SW480 (cell line): ENCODE results near the gene KRTAP1-1.
"Not testable (repeated sequence)": the region's sequence is repeated elsewhere in the genome, so short reads cannot be mapped to it uniquely, and the experiment has no call there.

Experiments used
- DNase-seq: peaks from one replicate; pipeline ENCODE4 v3.0.0-alpha.2; 2016; ENCODE audit warnings: low spot score

Gene KRTAP1-1

DNA sequence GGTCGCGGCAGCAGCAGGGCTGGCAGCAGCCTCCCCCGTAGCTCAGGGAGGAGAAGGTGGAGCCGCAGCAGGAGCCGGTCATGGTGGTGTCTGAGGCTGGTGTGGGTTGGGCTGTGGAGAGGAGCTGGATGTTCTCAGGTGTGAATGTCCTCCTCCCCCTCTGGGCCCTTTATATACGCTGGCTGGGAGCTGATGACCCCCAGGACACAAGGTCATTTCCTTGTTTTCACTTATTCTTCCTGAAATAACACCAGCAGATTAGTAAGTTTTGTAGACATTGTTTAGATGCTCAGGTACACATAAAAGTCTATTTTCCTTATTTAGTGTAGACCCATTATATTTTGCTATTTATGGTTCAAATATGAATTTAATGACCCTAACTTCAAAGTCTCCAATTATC is 13.9 kb upstream of the KRTAP1-1 start, which contains the start of gene KRTAP2-2:
KRTAP2-2 (minus strand) TSS at position 101 of the 400 bp plus-strand sequence; CDS start at position 82, 19 bp downstream.
- not testable (repeated sequence) for DNase-seq

DNA sequence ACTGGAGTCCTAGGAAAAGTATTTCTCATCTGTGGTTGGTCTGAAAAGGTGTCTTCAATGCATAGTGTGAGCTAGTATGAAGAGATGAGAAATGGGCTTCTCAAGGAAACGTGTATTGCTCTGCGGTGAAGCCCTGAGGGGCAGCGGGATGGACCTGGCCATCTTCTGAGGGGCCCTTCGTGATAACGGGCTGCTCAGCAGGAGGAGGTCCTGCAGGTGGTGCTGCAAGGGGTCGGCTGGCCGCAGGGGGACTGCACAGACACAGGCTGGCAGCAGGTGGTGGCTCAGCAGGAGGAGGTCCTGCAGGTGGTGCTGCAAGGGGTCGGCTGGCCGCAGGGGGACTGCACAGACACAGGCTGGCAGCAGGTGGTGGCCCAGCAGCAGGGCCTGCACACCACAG is 13.3 kb upstream of the KRTAP1-1 start:
- not testable (repeated sequence) for DNase-seq

DNA sequence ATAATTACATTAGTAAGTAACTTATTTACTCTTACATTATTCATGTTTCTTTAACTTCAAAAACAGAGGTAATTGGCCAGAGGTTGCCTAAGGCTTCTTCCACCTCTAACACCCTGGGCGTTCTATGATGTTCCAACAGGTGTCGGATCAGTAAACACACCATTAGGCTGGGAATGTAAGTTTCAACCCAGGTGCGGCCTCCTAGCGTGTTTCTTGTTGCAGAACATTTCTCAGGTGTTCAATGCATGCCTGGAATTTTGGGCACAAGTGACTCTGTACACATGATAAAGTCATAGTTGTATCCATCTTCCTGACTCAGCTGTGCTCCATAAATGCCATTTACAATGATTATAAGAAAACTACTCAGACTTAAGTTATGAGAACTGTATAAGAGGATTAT is 12.8 kb upstream of the KRTAP1-1 start:
- DNase-seq = no peak

DNA sequence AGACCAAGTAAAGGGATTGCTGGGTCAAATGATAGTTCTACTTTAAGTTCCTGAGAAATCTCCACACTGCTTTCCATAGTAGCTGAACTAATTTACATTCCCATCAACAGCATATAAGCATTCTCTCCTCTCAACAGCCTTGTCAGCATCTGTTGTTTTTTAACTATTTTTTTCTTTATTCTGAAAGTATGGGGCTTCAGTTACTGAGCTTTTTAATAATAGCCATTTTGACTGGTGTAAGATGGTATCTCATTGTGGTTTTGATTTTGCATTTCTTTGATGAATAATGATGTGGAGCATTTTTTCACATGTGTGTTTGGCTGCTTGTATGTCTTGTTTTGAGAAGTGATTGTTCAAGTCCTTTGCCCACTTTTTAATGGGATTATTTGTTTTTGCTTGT is 11.3 kb upstream of the KRTAP1-1 start:
- no peak for DNase-seq

DNA sequence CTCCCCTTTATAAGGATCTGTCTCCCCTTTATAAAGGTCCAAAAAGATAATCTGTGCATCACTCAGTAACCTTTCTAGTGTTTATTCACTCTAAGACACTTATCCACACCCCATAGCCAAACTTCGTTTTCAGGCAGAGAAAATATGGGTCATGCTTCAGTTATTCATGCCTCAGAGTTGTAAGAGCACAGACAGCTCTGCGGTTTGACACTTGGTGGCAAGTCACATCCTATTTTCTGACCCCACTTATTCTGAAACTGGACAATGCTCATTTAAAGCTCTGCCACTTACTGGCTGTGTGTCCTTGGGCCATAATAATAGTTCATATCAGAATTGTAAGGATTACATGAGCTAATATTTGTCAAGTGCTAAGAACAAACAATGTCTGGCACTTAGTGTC is 7.9 kb upstream of the KRTAP1-1 start:
- DNase-seq = no peak

DNA sequence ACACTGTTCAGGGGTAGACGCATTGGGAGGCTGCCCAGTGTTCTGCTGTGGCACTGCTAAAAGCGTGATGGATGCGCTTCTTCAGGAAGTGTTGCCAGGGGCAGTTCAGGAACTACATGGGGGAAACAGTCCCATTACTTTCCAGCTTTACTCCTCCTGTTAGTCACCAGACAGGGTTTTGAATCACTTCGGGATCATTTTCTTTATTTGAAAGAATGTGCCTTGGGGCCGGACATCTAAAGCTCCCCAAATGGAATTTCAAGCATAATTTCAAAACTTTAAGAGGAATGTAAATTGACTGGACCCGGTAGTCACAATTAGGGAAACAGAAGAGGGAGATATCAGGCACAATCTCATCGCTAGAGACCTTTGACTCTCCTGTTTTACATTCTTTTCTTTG is 7.2 kb upstream of the KRTAP1-1 start:
- DNase-seq = no peak

DNA sequence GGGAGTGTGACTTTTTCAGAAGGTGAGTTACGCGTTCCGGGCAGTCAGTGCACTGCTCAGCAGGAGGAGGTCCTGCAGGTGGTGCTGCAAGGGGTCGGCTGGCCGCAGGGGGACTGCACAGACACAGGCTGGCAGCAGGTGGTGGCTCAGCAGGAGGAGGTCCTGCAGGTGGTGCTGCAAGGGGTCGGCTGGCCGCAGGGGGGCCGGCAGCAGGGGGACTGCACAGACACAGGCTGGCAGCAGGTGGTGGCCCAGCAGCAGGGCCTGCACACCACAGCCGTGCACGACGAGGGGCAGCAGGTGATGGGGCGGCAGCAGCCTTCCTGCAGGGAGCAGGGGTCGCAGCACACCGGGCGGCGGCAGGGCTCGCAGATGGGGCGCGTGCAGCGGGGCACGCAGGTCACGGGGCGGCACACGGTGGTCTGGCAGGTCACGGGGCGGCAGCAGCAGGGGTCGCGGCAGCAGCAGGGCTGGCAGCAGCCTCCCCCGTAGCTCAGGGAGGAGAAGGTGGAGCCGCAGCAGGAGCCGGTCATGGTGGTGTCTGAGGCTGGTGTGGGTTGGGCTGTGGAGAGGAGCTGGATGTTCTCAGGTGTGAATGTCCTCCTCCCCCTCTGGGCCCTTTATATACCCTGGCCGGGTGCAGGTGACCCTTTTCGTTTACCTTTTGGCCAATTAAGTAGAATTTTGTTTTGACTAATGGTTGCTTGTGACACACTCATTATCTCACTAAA is 5.7 kb upstream of the KRTAP1-1 start, which contains the start of gene KRTAP2-1:
KRTAP2-1 (minus strand) TSS at position 582 of the 731 bp plus-strand sequence; CDS start at position 533, 49 bp downstream.
- DNase-seq = not testable (repeated sequence)

DNA sequence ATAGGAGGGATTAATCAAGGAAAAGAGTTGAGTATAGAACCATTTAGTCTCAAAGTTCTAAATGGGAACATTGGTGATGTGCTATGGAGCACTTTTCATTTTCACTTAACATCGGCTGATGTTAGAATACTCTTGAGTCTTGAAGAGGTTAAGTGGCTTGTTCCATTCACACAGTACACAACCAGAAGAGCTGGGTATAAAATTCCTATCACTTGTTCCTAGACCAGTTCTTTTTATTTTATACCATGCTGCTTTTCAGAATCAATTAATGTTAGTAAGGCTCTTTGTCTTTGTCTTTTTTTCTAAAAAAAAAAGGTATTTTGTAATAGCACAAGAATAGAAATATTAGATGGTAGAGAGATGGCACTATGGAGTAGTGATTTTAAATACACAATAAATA is 1.7 kb upstream of the KRTAP1-1 start:
- no peak for DNase-seq

DNA sequence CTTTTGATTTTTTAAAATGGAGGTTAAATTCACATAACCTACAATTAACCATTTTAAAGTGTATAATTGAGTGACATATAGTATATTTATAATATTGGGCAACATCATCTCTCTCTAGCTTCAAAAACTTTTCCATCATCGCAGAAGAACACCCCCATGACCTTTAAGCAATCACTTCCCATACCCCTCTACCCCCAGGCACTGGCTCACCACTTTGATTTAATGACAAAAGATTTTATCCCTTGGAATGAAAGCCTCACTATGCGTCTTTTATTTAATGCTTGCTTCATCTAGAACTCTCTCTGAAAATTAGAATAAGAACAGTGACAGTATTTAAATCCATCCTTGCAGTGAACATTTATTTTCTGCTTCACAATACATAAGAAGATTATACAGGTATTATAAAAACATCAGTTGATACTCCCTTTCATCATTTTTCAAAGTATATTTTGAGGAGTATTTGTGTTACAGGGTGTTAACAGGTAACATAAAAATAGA is 3.3 kb downstream of the KRTAP1-1 start:
- no peak for DNase-seq

DNA sequence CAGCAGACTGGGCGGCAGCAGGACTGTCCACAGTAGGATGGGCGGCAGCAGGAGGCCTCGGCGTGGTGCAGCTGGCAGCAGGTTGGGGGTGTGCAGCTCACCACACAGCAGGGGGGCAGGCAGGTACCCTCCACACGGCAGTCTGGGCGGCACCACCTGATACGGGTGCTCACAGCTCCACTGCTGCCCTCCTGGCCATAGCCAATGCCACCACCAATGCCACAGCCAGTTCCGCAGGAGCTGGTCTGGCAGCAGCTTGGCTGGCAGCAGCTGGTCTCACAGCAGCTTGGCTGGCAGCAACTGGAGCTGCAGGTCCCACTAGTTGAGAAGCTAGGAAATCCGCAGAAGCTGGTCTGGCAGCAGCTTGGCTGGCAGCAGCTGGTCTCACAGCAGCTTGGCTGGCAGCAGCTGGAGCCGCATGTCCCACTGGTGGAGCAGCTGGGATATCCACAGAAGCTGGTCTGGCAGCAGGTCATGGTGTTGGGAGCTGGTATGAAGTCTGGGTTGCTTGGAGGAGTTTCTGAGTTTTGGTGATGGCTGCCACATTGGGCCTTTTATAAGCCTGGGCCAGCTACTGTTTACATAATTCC is 6.8 kb downstream of the KRTAP1-1 start, which contains the start of gene KRTAP1-3:
KRTAP1-3 (minus strand) TSS at position 529 of the 590 bp plus-strand sequence; CDS start at position 476, 53 bp downstream.
- DNase-seq = not testable (repeated sequence)

DNA sequence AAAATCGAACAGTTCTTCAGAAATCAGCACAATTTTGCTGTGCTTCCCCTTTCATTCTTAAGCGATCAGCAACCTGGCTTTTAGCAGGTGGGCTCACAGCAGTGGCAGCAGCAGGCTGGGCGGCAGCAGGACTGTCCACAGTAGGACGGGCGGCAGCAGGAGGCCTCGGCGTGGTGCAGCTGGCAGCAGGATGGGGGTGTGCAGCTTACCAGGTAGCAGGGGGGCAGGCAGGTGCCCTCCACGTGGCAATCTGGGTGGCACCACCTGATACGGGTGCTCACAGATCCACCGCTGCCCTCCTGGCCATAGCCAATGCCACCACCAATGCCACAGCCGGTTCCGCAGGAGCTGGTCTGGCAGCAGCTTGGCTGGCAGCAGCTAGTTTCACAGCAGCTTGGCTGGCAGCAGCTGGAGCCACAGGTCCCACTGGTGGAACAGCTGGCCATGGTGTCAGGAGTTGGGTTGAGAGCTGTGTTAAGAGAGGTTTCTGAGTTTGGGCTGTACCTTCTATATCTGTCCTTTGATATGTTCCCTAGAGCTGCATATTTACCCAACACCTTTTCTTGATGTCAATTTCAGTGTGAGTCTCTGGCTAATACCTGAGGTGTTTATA is 11.5 kb downstream of the KRTAP1-1 start, which contains the start of gene KRTAP1-4:
KRTAP1-4 (minus strand) TSS at position 563 of the 613 bp plus-strand sequence; CDS start at position 446, 117 bp downstream.
- no peak for DNase-seq

DNA sequence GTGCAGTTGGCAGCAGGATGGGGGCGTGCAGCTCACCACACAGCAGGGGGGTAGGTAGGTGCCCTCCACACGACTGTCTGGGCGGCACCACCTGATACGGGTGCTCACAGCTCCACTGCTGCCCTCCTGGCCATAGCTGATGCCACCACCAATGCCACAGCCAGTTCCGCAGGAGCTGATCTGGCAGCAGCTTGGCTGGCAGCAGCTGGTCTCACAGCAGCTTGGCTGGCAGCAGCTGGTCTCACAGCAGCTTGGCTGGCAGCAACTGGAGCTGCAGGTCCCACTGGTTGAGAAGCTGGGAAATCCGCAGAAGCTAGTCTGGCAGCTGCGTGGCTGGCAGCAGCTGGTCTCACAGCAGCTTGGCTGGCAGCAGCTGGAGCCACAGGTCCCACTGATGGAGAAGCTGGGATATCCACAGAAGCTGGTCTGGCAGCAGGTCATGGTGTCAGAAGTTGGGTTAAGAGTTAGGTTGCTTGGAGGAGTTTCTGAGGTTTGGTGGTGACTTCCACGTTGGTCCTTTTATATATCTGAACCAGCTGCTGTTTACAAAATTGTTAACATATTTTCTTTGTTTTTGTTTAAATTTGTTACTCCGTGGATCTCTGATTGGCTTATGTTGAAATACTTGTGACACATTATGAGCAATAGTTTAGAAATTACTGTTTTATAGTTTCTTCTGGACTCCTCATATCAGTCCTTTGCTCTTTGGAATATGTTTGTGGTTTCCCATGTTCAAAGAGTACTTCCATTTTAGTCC is 14.4 kb downstream of the KRTAP1-1 start, which contains the start of gene KRTAP1-5:
KRTAP1-5 (minus strand) TSS at position 494 of the 757 bp plus-strand sequence; CDS start at position 441, 53 bp downstream.
- DNase-seq = no peak

DNA sequence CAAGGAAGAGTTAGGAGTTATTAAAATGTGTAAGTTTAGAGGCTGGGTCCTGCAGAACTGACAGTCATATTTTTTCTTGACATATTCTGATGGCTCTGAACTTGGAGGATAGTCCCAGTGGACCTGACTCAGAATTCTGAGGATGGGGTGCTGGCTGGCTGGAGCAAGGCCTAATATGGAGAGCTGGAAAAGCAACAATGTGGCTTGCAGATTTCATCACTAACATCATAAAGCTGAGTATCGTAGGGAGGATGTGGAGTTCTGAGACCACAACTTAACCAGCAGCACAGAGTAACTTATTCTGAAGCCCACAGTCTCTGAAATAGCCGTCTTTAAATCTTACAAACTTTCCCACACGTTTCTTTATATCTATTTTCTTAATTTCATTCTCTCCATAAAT is 16.6 kb downstream of the KRTAP1-1 start:
- no peak for DNase-seq

DNA sequence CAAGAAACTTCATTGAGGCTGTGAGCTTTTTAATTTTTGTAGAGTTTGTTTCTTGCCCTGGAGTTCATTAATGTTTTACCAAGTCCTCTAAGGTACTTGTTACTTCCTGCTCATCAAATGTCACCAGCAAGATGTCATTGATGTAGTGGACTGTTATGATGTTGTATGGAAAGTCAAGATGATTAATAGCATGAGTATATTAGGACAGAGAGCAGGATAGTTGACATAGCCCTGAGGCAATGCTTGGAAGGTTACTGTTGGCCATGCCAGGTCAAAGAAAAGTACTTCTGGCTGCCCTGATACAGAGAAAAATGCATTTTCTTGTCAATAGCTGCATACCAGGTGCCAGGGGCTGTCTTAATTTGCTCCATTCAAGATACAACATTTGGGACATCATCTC is 20.9 kb downstream of the KRTAP1-1 start:
- DNase-seq = no peak

DNA sequence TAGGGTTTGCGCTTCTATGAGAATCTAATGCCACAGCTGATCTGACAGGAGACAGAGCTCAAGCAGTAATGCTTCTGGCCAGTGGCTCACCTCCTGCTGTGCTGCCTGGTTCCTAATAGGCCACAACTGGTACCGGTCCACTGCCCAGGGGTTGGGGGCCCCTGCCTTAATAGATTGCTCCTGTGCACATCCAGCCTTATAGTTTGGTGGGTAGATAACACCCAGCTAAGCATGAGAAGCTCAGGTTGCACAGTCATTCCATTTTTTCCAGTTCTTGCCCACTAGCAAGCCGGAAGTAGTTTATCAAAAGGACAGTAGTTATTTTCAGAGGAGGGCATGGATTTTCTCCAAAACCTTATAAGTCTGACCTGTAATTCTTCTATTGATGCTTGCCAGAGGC is 21.8 kb downstream of the KRTAP1-1 start:
- no peak for DNase-seq

DNA sequence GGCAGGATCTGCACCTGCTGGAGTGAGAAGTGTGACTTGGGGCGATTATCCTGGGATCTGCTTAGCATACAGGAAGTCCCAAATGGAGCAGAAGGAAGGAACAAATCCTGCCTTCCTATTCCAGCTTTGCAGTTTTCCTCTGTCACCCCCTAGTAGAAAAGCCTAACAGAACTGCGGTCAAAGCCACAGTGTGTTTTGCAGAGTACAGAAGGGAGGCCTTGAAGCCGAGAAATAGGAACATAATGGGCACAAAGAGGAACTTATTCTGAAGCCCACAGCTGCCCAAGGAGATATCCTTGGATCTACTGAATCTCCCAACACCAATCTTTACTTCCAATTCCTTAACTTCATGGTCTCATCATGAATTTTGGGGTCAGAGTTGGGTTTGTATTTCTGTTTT is 22.7 kb downstream of the KRTAP1-1 start:
- DNase-seq = no peak

DNA sequence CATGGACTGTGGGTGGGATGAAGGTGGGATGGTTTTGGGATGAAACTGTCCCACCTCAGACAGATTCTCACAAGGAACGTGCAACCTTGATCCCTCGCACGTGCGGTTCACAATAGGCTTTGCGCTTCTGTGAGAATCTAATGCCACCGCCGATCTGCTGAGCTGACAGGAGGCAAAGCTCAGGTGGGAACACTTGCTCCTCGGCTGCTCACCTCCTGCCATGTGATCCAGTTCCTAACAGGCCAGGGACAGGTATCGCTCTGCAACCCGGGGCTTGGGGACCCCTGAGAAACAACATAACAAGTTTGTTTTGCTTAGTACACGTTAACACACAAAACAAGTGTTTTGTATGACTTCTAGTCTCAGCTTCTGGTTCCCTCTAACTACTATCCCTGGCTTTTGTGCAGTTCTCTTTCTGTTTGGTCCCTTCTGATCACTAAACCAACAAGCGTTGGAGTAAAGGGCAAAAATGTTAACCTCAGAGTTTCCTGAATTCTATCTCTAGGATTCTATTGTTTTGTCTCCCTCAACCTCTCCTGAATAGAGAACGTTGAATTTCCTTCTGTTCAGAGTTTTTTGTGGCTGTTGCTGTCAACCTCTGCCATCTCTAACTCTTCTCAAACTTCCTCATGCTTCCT is 24.6 kb downstream of the KRTAP1-1 start:
- no peak for DNase-seq

DNA sequence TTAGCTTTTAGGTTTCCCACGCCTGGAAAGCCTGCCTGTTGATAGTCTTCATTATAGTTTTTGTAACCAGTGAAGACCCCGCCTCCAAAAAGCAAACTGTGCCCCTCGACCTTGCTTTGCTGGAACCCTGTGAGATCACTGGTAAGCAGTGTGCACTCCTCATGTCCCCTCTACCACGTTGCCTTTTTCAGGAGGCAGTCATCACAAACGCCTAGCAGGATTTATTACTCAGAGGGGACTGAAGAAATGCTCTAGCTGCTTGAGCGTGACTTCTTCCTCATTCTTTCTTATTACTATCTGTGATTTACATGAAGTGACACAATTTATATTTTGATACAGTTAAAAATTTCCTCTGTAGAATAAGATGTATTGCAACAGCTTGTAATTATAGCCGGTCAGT is 25.8 kb downstream of the KRTAP1-1 start:
- no peak for DNase-seq

DNA sequence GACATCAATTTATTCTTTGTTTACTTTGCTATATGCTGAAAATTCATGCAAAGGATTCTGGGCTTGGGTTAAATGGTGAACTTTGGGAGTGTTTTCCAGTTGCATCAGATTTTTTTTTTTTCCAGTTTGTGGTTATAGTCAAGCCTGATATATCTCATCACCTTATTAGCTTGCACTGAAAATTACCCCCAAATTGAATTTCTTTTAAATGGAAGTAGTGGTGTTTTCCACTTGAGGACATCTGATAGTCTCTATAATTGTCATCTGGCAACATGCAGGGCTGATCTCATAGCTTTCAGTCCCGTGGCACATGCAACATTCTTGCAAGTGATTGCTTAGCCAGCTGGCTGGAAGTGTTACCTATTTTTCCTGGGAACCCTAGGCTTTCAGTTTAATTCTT is 27.6 kb downstream of the KRTAP1-1 start:
- no peak for DNase-seq

DNA sequence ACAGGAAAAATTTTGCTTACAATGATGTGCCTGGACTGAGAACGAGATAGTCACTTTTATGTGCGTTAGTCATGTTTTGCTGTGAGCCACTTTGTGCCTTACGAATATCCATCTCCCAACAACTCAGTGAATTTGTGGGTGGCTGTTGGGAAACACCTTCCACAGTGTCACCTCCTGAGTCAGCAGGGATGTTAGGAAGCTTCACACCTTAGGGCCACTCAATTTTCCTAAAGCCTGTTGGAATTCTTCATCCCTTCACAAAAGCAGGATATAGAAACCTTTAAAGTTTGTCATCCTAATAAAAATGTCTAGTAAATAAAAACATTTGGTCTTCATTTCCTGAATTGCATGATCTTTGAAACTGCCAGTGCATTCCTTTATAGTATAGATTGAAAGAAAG is 28.1 kb downstream of the KRTAP1-1 start:
- peak; percentile 44 for DNase-seq
